Mononuclear cell (primary cell): Measurements from ENCODE around the gene SPATC1L. TPM values are rescaled to one million over a fixed set of nuclear protein-coding genes. Genes with fewer than 3 reads are reported as not detected.

Experiments used
- H3K27me3 ChIP-seq: 2 replicates; pipeline ENCODE4 v1.6.0; 2011; ENCODE audit warnings: low read length, control low read depth; ENCODE audit not compliant: insufficient read depth
- H3K4me1 ChIP-seq: 2 replicates; pipeline ENCODE4 v1.5.1; 2011; ENCODE audit warnings: mild to moderate bottlenecking, low read length, control low read depth; ENCODE audit not compliant: insufficient read depth
- H3K4me3 ChIP-seq: 2 replicates; pipeline ENCODE4 v1.5.1; 2011; ENCODE audit warnings: mild to moderate bottlenecking, low read length, moderate library complexity
- H3K9me3 ChIP-seq: 2 replicates; pipeline ENCODE4 v1.5.1; 2011; ENCODE audit warnings: low read depth, mild to moderate bottlenecking, control low read depth, low read length
- total RNA-seq: library from RNA; depleted of rRNA; stranded (reverse); fragments of >200 nt; gene quantifications from one replicate; pipeline ENCODE4 v1.2.3, GENCODE V29; 2012

Gene SPATC1L
- total RNA-seq, 1 donor, result 1.7 TPM

DNA sequence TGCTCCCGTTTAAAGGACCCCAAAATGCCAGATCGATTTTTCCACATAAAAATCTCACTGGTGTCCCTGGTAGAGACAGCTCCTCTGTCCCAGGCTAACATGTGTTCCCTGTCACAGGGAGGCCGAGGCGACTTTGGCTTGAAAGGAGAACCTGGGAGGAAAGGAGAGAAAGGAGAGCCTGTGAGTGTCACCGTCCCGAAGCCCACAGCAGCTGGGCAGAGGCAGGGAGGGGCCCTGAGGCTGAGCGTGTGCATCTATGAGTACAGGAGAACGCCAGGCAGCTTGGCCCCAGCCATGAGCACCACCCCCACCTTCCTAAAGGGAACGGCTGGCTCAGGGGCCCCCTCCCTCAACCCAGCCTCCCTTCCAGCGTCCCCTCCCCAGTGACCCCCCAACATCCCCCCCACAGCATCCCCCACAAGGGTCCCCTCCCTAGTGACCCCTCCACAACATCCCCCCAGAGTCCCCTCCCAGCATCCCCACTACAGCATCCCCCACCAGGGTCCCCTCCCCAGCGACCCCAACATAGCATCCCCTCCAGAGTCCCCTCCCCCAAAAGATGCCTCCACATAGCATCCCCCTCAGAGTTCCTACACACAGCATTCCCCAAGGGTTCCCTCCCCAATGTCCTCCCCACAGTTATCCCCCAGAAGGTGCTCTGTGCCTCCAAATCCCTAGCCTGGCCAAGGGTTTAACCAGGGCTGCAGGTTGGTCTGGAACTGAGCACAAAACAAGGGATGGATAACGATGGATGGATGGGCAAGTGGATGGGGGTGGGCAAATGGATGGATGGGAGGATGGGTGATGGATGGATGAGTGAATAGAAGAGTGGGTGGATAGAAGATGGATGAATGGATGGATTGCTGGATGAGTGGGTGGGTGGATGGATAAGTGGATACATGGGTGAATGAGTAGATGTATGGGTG is 61.2 kb downstream of the SPATC1L start:
- Histone ChIP-seq H3K4me1 (no peaks in the 10 kb centered on the region), H3K4me3 (no peak overlapping the region), H3K27me3 (no peaks in the 10 kb centered on the region), H3K9me3 (no peaks in the 10 kb centered on the region)

DNA sequence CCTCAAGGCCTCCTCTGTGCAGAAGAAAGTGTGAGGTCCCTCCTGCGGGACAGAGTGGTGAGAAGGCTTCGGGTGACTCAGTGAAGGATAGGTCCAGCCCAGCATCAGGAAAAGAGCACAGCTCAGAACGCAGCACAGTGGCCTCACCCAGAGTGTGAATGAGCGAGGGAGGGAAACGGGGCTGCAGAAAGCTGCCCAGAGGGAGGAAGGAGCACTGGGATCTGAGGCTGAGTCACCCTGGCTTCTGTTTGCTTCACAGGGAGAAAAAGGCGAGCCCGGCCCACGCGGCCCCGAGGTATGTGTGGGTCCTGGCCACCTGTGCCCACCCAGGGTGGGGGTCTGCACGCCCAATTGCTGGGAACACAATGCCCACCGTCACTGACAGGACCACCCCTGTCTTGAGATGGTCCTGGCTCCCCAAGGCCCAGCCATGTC is 62.0 kb downstream of the SPATC1L start:
- Histone ChIP-seq H3K4me3 (no peak overlapping the region), H3K4me1 (no peaks in the 10 kb centered on the region), H3K9me3 (no peaks in the 10 kb centered on the region), H3K27me3 (no peaks in the 10 kb centered on the region)

- Histone ChIP-seq H3K4me1 (no peaks in the 10 kb centered on the region), H3K9me3 (no peaks in the 10 kb centered on the region), H3K4me3 (no peak overlapping the region), H3K27me3 (no peaks in the 10 kb centered on the region)
These were observed 62.7 kb downstream of the SPATC1L start for GRCh38 chr21:46121286-46122221.

DNA sequence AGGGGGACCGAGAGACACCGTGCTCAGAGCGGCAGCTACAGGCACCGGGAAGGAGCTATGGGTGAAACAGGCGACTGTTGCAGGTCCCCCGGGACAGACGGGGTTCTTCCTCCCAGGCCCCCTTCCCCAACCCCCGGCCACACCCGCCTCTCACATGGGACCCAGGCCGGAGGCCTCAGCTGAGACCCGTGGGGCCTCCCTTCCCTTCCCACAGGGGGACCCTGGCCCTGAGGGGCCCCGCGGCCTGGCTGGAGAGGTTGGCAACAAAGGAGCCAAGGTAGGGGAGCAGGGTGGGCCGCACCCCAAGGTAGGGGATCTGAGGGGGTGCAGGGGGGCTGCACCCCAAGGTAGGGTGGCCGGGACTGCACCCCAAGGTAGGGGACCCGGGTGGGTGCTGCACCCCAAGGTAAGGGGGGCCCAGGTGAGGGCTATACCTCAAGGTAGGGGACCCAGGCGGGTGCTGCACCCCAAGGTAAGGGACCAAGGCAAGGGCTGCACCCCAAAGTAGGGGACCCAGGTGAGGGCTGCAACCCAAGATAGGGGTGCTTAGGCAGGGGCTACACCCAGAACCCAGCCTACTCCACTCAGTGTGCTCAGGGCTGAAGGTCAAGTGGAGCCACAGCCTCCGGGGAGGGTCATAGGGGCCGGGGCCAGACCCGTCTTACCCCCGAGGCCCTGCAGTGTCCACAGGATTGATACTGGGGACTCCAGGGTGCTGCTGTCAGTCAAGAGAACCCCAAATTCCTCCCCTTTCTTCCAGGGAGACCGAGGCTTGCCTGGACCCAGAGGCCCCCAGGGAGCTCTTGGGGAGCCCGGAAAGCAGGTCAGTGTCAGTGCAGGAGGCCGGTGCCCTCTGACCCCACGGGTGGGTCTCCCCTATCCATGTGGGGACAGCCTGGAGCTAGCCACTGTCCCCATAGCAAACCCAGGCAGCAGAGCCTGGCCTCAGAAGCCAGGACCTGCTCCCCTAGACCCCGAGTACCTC is 63.7 kb downstream of the SPATC1L start:
- no peaks in the 10 kb centered on the region for H3K4me1 ChIP-seq
- no peaks in the 10 kb centered on the region for H3K9me3 ChIP-seq
- H3K4me3 ChIP-seq, result no peak overlapping the region
- H3K27me3 ChIP-seq, result no peaks in the 10 kb centered on the region

DNA sequence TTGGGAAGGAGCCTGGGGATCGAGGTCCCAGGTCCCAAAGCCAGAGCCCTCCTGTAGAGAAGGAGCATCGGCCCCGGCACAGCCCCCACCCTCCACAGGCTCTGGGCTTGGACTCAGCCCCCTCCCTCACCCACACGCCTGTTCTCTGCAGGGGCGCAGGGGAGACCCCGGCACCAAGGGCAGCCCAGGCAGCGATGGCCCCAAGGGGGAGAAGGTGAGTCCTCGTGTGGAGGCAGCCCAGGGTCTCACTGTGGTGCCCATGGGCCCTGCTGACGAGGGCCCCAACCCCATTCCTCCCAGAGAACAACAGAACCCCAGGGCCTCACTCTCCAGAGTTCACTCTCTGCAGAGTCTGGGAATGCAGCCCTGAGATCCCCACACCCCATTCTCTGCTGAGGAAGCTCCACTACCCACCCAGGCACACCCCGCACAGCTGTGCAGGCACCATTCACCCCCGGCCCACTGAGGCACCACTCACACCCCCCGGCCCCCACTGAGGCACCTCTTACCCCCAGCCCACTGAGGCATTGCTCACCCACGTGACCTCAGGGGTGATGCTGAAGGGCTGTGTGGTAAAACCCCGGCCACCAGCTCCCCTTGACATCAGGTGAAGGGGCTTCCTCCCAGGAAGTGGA is 64.5 kb downstream of the SPATC1L start:
- Histone ChIP-seq H3K9me3 (no peaks in the 10 kb centered on the region), H3K27me3 (no peaks in the 10 kb centered on the region), H3K4me3 (no peak overlapping the region), H3K4me1 (no peaks in the 10 kb centered on the region)

- Histone ChIP-seq H3K4me3 (no peak overlapping the region), H3K27me3 (no peaks in the 10 kb centered on the region), H3K4me1 (no peaks in the 10 kb centered on the region), H3K9me3 (no peaks in the 10 kb centered on the region)
These were observed 65.1 kb downstream of the SPATC1L start for GRCh38 chr21:46119144-46119636.

- Histone ChIP-seq H3K4me1 (no peaks in the 10 kb centered on the region), H3K9me3 (no peaks in the 10 kb centered on the region), H3K27me3 (no peaks in the 10 kb centered on the region), H3K4me3 (no peak overlapping the region)
These were observed 65.7 kb downstream of the SPATC1L start for GRCh38 chr21:46118316-46119143.

GRCh38 chr21:46117586-46118315 is 66.5 kb downstream of the SPATC1L start:
- no peaks in the 10 kb centered on the region for H3K9me3 ChIP-seq
- no peaks in the 10 kb centered on the region for H3K27me3 ChIP-seq
- no peaks in the 10 kb centered on the region for H3K4me1 ChIP-seq
- H3K4me3 ChIP-seq, result no peak overlapping the region

GRCh38 chr21:46116776-46117585 is 67.3 kb downstream of the SPATC1L start:
- Histone ChIP-seq H3K27me3 (no peaks in the 10 kb centered on the region), H3K4me3 (no peak overlapping the region), H3K9me3 (no peaks in the 10 kb centered on the region), H3K4me1 (no peaks in the 10 kb centered on the region)

DNA sequence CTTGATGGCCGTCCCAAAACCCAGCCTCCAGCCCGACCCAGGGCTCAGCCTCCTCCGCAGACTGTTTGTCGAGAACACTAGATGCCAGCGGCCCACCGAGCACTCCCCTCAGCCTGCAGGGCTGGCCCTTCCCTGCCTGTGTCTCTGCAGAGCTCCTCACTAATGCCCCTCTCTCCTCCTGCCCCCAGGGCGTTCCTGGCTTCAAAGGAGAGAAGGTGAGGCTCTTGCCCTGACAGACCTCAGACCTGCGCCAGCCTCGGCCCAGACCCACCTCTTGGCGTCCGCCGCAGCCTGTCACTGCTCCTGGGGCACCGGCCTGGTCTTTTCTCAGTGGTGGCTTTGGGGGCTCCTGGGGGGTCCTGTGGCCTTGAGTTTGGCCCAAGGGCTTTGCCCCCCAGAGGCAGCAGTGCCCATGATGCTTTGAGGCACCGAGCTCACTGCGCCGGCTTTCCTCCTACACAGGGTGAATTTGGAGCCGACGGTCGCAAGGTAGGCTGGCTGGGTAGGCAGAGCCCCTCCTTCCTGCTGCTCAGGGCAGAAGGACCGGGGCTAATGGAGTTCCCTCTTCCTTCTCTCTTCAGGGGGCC is 68.0 kb downstream of the SPATC1L start:
- Histone ChIP-seq H3K9me3 (no peaks in the 10 kb centered on the region), H3K27me3 (no peaks in the 10 kb centered on the region), H3K4me3 (no peak overlapping the region), H3K4me1 (no peaks in the 10 kb centered on the region)

- H3K4me3 ChIP-seq, result no peak overlapping the region
- H3K27me3 ChIP-seq, result no peaks in the 10 kb centered on the region
- no peaks in the 10 kb centered on the region for H3K9me3 ChIP-seq
- H3K4me1 ChIP-seq, result no peaks in the 10 kb centered on the region
These were observed 68.6 kb downstream of the SPATC1L start for GRCh38 chr21:46115441-46116188.
